GM19372 (cell line): ENCODE data around the gene KLC3.
"Not testable (repeated sequence)": the region's sequence is repeated elsewhere in the genome, so short reads cannot be mapped to it uniquely, and the experiment has no call there.

Source experiments
- ATAC-seq: cut with Tn5 transposase; IDR thresholded peaks from one replicate; pipeline ENCODE4 v1.9.1; 2021; ENCODE audit warnings: mild to moderate bottlenecking, low read depth, moderate library complexity; ENCODE audit not compliant: unreplicated experiment

The KLC3 gene

DNA sequence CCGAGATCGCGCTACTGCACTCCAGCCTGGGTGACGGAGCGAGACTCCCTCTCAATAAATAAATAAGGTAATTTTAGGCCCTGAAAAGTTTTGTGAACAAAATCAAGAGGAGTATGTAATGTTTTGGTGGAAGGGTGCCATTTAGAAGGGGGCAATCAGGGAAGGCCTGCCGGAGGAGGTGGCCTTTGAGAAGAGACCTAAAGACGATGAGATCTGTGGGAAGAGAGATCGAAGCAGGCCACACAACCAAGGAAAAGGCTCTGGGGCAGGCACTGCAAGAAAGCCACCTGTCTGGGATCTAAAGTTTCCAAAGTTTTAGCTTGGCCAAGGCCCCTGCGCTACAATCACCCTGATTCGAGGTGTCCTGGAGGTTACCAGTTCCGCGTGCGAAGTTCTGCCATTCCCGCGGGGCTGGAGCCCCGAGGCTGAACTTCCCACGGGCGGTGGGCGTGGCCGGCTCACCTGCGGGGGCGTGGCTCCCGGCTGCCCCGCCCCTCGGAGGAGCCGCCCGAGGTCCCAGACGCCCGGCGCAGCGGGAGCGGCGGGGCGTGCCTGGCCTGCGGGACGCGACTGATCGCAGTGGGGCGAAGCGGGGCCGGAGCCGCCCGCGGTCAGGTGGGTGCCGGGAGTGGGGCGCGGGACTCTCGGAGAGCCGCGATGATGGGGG lies at the start of gene KLC3:
Gene KLC3 (plus strand): TSS at position 519 of the 667 bp plus-strand sequence. CDS start 4,792 bp downstream, outside the sequence.
- no peak for ATAC-seq

DNA sequence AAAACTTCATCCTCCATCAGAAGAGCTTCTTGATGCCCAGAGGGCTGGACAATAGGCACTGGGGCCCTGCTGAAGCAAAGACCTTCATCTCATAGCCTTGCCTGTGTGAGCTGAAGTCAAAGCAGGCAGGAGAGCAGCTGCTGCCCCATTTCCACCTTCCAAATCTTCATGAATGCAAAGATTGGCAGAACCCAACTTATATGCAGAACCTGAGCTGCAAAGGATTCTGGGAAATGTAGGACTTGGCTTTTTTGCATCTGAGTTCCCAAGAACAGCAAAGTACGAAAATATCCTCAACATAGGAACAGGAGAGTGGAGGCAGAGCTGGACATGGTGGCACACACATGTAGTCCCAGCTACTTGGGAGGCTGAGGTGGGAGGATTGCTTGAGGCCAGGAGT lies 48.7 kb upstream of the KLC3 start:
- ATAC-seq = no peak

DNA sequence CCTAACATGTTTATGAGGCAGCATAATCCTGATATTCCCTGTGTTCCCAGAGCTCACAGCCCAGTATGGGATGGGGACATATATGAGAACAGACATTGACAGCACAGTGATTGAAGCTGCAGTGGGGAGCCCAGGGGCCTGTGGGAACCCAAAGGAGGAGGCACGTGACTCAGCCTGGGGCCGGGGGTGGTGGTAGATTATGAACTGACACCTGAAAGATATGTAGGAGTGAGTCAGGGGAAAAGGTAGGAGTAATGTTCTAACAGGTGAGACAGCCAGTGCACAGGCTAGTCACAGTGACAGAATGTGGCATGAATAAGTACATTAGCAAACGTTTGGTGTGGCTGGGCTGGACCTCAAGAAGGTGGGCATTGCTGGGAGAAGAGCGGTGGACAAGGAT lies 46.9 kb upstream of the KLC3 start:
- ATAC-seq = no peak

DNA sequence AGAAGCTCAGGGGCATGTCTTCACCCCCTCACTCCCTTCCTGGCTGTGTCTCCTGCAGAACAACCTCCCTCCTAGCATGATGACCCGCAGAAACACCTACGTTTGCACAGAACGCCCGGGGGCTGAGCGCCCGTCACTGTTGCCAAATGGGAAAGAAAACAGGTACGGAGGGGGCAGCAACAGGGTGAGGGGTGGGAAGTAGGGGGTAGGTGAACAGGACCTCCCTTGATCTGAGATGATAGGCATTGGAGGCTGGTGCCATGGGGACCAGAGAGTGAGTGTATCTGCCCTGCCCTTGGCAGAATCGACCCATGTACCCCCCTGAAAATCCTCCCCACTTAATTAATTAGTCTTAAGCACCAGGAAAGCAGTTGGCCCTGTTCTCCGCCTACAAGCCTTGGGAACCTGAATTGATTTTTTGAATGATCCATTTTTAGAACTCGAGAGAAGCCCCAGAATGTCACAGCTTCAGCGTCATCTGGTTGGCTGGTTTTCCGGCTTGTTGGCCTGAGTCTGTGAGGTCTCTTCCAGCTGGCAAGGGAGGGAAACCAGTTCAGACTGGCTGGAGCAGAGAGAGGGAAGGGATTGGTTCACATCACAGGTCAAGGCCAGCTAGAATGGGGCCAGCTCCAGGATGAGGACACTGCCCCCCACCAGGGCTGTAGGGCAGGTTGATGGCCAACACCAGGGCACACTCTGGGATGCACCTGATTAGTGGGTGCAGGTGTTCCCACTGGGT lies 46.1 kb upstream of the KLC3 start:
- no peak for ATAC-seq

DNA sequence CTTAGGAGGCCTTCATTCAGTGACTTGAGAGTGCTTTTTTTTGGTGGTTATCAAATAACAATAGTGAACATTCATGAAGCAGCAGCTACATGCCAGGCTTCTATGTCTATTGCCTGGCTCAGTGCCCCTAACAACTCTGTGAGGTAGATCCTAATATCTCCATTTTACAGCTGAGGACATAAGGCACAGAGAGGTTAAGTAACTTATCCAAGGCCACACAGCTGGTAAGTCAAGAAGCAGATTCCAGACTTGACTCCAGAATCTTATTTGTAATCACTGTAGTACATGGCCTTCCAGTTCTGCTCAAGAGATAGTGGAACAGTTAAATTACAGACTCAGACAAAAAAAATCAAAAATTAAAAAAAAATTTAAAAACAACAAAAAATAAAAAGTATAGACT lies 44.7 kb upstream of the KLC3 start:
- no peak for ATAC-seq

DNA sequence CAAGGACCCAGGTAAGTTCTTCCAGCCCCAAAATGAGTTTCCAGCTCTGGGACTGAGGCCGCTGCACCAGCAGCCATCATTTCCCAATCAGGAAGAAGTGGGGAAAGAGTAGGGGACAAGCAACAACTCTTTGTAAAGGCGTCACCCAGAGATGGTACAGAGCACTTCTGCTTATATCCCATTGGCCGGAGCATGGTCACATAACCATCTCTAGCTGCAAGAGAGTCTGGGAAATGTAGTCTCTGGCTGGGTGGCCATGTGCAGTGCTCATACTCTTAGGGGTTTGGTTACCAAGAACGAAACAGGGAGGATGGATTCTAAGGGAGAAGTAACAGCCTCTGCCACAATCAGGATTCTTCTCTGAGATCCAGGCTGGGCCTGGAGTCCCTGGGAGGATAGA lies 44.2 kb upstream of the KLC3 start:
- no peak for ATAC-seq

DNA sequence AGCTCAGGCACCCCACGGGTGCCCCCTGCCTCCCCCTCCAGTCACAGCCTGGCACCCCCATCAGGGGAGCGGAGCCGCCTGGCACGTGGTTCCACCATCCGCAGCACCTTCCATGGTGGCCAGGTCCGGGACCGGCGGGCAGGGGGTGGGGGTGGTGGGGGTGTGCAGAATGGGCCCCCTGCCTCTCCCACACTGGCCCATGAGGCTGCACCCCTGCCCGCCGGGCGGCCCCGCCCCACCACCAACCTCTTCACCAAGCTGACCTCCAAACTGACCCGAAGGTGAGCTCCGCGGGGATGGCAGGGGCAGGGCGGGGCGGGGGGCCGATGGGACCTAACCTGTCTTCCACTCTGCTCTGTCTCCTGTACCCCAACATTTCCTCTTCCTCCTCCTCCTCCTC lies 42.9 kb upstream of the KLC3 start:
- ATAC-seq = no peak

DNA sequence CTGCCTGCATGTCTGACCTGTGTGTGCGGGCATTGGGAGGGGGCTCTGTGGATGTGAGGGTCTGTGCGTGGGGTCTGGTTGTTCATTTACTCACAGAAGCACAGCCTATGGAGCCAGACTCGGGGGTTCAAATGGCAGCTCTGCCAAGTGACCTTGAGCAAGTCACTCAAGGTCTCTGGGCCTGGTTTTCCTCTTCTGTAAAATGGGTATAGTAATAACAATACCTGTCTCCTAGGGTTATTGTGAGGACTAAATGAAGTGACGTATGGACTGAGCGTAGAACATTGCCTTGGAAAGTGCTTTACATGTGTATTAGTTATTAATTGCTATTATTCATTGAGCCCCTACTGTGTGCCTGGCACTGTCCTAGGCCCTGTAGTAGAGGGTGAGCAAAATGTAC lies 42.3 kb upstream of the KLC3 start:
- no peak for ATAC-seq

DNA sequence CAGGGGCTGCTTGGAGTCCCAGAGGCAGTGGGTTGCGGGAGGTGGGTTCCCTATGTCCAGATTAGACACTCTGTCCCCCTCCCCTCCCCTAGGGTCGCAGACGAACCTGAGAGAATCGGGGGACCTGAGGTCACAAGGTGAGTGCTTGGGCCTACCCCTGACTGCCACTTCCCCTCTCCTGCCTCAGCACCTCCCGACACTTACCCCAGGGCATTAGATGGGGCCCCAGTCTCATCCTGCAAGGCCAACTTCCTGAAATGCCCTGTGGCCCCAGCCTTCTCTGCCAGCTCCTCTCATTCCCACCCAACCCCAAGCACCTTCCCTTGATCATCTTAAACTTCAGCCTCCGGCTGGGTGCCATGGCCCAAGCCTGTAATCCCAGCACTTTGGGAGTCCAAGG lies 40.8 kb upstream of the KLC3 start:
- no peak for ATAC-seq

DNA sequence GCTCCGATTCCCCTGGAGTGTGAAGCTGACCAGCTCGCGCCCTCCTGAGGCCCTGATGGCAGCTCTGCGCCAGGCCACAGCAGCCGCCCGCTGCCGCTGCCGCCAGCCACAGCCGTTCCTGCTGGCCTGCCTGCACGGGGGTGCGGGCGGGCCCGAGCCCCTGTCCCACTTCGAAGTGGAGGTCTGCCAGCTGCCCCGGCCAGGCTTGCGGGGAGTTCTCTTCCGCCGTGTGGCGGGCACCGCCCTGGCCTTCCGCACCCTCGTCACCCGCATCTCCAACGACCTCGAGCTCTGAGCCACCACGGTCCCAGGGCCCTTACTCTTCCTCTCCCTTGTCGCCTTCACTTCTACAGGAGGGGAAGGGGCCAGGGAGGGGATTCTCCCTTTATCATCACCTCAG lies 38.1 kb upstream of the KLC3 start:
- ATAC-seq = no peak

DNA sequence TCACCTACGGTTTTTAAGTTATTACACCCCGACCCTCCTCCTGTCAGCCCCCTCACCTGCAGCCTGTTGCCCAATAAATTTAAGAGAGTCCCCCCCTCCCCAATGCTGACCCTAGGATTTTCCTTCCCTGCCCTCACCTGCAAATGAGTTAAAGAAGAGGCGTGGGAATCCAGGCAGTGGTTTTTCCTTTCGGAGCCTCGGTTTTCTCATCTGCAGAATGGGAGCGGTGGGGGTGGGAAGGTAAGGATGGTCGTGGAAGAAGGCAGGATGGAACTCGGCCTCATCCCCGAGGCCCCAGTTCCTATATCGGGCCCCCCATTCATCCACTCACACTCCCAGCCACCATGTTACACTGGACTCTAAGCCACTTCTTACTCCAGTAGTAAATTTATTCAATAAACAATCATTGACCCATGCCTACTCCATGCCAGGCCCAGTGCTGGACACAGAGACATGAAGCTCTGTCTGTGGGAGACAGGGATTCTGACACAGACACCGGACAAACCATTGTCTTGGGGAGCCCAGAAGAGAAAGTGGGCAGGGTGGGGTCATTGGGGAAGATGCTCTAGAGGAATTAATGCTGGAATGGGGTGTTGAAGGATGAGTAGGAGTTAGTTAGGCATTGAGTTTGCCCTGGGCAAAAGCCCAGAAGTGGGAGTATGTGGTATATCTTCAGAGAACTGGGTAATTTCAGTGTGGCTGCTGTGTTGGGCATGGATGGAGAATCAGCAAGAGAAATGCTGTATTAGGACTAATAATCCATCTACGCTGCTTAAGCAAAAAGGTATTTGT lies 37.1 kb upstream of the KLC3 start:
- no peak for ATAC-seq

DNA sequence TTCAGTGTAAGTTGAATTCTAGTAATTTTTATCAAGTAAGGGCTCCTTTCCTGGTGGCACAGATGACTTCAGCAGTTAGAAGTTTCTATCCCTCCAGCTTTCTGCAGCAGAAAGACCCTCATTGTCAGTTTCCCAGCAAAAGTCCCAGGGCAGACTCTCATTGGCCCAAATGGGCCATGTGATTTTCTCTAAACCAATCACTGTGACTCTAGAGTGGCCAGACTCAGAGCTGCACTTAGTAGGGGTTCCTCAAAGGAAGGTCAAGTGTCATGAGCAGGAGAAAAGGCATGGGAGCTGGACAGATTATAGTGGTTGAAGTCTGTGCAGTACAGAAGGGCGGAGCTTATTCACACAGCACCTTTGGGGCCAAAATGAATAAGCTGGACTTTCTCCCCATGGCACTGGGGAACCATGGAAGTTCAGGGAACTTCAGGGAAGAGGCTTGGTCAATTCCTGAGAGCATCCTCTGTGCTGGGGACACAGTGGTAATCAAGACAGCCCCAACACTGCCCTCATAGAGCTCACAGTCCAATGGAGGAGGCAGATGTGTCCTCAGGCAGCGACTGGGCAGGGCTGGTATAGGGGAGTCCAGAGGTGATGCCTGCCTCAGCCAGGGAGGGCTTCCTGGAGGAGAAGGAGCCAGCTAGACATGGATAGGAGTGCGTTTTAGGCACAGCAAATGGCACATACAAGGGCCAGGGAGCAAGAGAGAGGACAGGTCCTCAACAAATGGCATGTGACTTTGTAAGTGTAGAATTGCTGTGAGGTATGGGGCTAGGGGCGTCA lies 36.2 kb upstream of the KLC3 start:
- ATAC-seq = no peak

DNA sequence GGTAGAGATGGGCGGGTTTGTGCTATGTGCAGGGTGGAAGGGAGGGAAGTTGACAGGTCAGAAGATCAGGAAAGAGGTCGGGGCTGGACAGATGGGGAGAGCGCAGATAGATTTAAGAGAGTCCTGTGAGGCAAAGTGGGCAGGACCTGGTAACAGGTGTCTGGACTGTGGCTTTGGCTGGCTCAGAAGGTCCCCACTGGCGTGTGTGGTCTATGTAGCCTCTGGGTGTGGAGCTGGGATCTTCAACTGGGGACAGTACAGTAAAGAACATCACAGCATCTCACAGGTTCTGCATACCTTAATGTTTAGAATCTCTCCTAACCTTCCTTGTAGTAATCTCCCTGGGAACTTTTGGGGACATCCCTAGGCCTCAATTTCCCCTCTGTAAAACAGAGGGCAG lies 35.5 kb upstream of the KLC3 start:
- no peak for ATAC-seq

DNA sequence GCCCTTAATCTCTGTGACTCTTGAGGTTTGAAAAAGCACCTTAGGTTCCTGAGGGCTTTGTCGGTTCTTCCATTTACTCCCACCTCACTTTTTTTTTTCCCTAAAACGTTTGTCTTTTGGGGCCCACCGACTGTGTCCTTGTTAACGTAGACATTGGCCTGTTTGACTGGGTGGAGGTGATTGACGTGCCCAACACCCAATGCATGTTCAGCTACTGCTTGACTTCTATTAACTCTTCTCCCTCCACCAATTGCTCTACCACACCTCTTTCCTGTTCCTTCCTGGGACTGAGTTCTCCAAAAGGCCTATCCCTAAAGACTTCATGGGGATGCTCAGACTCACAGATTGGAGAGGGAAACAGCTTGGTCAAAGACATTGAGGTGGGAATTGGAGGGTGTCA lies 35.1 kb upstream of the KLC3 start:
- no peak for ATAC-seq

DNA sequence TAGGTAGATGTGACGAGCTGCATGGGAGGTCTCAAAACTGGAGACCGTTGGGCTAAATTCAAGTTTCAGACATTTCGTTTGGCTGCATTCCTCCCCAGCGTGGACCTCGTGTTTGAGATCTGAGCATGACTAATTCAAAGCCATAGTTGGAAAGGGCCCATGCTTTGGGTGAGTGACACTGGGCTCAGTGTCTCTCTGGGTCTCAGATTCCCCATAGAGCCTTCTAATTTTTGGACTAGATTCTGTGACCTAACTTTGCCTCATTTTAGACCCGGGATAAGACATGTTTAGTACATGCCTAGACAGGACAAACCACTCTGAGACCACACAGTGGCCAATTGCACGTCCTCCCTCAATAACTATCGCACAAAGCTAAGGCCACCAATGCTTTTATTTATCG lies 34.5 kb upstream of the KLC3 start:
- ATAC-seq = no peak

DNA sequence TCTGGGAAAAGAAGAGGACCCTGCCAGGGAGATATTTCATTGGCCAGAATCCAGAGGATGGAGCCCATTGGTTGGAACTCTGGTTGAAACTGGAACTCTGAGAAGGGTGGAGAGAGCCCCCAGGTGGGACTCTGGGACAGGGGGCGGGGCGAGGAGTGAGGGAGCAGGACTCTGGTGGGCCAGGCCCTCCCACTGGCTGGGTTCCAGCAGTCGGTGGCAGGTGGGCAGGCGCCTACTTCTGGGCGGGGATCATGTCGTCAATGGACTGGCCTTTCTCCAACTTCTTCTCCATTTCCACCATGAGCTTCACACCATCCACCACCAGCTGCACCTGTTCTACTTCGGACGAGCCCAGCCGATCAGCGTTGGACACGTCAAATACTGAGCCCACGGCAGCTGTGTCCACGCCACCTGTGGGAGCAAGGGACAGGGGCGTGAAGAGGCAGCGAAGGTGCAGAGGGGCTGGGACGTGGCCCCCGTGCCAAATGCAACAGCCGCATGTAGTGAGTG lies 34.0 kb upstream of the KLC3 start:
- no peak for ATAC-seq

DNA sequence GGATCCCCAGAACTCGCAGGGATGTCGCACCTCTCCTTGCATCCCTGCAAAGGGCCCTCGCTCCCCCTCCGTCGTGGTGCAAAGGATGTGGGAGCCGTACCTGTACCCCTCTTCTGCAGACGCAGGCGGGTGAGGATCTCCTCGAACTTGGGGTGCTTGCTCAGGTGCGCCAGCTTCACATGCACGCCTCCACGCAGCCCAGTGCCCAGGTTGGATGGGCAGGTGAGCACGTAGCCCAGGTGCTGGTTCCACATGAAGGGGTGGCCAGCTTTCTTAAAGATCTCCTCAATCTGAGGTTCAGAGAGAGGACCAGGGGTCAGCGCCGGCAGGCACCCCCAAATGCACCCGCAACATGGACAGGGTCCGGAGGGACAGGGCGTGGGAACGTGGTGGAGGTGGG lies 33.2 kb upstream of the KLC3 start:
- no peak for ATAC-seq

DNA sequence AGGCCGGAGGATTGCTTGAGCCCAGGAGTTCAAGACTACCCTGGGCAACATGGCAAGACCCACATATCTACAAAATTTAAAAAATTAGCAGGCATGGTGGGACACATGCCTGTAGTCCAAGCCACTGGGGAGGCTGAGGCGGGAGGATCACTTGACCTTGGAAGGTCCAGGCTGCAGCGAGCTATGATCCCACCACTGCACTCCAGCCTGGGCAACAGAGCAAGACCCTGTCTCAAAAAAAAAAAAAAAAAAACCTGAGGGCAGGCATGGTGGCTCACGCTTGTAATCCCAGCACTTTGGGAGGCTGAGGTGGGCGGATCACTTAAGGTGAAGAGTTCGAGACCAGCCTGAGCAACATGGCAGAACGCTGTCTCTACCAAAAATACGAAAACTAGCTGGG lies 31.2 kb upstream of the KLC3 start:
- not testable (repeated sequence) for ATAC-seq

DNA sequence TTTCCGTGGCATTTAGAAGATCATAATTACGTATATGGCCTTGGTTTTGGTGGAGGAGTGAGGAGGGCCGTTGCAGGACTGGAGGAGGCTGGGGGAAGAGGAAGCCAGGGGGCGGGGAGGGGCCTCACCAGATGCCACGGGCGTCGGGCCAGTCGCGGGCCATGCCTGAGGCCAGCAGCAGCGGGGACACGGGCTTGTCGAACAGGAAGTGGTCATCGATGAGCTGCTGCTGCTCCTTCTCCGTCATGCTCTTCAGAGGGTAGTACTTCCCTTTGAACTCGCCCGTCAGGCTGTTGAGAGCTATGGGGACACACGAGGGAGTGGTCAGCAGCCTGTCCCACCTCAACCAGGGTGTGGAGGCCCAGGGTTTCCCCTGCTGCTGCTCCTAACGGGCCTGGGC lies 28.9 kb upstream of the KLC3 start:
- no peak for ATAC-seq

DNA sequence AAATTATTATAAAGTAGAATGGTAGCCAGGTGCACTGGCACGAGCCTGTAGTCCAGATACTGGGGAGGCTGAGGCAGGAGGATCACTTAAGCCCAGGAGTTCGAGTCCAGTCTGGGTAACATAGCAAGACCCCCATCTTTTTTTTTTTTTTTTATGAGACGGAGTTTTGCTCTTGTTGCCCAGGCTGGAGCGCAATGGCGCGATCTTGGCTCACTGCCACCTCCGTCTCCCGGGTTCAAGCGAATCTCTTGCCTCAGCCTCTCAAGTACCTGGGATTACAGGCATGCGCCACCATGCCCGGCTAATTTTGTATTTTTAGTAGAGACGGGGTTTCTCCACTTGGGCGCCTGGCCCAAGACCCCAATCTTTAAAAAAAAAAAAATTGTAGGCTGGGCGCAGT lies 28.3 kb upstream of the KLC3 start:
- not testable (repeated sequence) for ATAC-seq
